HG02852 (cell line): Measurements from ENCODE around the gene LENG8.
"Not testable (repeated sequence)": the region's sequence is repeated elsewhere in the genome, so short reads cannot be mapped to it uniquely, and the experiment has no call there.

Experiments
- ATAC-seq: cut with Tn5 transposase; IDR thresholded peaks from one replicate; pipeline ENCODE4 v1.9.1; 2021; ENCODE audit warnings: mild to moderate bottlenecking, moderate library complexity; ENCODE audit not compliant: unreplicated experiment

LENG8 gene

DNA sequence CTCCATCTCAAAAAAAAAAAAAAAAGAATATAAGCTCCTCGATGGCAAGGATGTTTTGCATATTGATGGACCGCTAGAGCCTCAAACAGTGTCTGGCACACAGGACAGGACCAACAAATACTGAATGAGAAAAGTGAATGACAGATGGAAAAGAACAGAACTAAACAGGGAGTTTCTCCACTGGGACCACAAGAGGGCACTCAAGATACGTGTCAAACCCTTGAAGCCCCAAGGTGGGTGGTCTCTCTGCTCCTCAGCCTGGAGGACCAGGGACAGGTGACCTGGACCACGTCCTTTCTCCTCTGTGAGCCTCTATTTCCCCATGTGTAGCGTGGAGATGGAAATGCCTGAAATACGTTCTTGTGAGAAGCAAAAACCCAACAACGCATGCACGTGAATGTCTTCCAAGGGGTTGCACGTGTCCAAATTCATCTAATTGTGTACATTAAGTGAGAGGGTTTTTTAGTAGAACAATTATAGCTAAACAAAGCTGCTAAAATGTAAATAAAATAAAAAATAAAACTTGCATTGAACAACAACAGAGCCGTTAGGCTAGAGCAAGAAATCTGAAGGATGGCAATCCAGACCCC is 29.8 kb downstream of the LENG8 start:
- ATAC-seq = no peak

DNA sequence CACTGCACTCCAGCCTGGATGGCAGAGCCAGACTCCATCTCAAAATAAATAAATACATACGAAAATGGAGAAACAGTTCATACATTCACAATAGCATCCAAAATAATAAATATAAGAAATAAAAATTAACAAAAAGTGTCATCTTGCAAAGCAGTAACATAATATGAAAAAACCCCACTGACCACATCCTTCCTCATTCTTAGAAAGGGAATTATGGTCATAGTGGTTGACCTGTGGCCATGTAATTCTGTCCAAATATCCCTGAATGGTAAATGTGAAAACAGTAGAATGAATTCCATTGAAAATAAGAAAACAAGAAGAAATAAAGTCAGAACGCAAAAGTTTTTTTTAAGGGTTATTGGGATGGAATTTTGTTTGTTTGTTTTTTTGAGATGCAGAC is 31.1 kb downstream of the LENG8 start:
- no peak for ATAC-seq

DNA sequence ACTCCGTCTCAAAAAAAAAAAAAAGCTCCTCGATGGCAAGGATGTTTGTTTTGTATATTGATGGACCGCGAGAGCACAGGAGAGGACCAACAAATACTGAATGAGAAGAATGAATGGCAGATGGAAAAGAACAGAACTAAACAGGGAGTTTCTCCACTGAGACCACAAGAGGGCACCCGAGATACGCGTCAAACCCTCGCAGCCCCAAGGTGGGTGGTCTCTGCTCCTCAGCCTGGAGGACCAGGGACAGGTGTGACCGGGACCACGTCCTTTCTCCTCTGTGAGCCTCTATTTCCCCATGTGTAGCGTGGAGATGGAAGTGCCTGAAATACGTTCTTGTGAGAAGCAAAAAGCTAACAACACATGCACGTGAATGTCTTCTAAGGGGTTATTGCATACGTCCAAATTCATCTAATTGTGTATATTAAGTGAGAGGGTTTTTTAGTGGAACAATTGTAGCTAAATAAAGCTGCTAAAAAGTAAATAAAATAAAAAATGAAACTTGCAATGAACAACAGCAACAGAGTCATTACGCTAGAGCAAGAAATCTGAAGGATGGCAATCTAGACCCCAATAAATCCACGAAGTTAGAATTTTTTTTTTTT is 32.4 kb downstream of the LENG8 start:
- no peak for ATAC-seq

DNA sequence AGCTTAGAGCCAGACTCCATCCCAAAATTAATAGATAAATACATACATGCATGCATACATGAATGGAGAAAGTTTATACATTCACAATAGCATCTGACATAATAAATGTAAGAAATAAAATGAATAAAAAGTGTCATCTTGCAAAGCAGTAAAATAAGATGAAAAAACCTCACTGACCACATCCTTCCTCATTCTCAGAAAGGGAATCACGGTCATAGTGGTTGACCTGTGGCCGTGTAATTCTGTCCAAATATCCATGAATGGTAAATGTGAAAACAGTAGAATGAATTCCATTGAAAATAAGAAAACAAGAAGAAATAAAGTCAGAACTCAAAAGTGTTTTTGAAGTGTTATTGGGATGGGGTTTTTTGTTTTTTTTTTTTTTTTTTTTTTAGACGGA is 33.9 kb downstream of the LENG8 start:
- ATAC-seq = no peak

DNA sequence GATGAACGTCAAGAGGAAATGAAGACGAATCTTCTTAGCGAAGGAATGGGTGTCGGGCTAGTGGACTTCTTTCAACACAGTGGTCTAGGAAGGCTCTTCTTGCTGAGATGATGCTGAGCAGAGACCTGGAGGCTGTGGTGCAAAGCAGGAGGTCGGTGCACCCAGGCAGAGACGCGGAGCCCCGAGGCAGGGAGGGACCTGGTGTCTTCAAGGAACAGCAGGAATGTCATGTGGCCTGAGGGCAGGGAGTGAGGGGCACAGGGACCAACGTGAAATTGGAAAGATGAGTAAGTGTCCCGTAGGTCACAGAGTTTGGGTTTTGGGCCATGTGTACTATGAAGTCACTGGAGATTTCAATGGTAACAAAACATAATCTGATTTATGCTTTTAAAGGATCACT is 35.5 kb downstream of the LENG8 start:
- ATAC-seq = no peak

DNA sequence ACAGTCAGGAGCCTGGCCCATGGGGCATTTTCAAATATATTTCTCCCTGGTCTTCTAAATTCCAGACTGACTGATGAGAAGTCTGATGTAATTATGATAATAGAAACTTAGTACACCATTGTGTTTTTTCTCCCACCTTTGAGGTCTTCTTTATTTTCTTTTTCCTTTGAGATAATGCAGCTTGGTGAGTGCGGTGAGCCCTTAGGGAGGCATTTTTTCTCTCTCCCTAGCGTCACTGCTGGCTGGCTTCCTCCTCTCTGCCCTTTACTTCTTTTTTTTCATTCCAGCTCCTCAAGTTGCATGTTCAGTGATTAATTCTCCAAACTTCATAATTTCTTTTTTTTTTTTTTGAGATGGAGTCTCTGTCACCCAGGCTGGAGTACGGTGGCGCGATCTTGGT is 36.9 kb downstream of the LENG8 start:
- ATAC-seq = no peak

DNA sequence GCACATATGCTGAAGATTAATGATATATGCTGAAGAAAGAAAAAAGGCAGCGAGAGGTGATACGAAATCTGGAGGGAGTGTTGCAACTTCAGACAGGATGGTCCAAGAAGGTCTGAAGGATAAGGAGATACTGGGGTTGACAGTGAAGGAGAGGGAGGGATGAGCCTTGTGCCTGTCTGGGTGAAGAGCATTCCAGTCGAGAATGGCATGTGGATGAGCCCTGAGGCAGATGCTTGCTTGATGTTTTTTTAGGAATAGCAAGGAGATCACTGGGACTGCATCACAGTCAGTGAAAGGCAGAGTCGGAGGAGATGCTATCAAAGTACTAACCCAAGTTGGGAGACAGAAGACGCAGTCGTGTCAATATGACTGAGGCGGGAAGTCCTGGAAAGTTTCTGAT is 40.3 kb downstream of the LENG8 start:
- no peak for ATAC-seq

DNA sequence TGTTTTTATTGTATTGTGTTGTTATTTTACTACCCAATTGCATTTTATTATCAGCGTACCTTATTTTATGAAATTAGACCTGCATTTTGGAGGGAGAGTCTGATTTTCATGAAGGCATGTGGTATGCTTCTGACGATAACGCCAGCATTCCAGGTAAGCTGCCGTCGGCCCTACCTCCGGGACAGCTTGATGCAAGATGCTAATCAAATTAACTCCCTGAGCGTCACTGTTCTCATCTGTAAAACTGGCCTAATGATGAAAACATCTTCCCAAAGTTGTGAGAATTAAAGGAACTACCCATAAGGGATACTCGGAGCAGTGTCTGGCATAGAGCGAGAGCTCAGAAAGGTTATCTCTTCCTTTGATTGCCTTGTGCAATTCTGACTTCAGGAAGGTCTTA is 40.8 kb downstream of the LENG8 start:
- ATAC-seq = no peak

DNA sequence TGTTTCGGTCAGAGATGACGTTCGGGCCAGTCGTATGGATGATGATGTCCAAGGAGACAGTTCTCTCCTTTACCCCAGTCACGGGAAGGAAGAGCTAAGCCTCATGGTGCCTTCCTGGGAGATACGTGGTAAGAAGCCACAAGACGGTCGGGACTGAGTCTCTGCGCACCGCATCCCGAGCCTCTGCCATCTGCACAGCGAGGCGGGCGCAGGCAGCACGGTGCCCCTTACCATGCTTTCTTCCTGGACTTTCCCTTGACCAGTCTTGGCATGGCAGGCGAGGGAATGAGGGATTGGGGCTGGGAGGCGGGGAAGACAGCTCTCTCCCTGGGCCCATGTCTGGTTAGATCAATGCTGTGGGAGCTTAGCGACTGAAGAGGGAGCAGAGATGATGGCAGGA is 43.6 kb downstream of the LENG8 start:
- ATAC-seq = no peak

DNA sequence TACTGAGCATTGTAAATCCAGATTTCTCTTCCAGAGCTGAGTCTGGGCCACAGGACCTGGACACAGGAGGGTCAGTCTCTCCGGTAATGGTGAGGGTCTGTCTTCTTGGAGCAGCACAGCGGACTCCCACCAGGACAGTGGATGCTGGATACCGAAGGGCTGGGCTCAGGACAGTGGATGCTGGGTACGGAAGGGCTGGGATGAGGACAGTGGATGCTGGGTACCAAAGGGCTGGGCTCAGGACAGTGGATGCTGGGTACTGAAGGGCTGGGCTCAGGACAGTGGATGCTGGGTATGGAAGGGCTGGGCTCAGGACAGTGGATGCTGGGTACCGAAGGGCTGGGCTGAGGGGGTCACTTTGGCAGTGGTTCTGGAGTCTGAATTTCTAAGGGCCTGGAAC is 44.1 kb downstream of the LENG8 start:
- not testable (repeated sequence) for ATAC-seq

DNA sequence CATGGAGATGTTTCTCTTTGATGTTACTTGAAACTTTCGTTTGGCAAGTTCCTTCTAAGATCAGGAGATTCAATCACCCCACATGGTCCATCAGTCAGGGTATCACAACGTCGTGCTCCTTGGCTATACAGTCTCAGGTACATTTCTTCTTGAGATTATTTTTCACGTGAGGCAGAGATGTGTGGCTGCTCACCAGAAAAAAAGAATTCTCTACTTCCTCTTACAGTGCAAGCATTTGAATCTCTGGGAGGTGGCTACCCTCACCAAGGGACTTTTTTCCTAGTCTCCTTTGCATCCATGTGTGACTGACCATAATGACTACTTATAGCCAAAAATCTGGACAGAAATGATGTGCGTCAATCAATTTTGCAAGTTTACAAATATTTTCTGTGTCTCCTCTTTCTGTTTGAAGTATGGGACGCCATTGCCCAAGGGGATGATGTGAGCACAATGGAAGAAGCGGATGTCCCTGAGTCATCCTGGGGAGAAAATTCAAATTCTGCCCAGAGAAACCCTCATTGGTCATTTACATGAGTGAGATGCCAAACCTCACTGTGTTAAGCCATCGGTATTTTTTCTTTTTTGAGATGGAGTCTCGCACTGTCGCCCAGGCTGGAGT is 45.1 kb downstream of the LENG8 start:
- no peak for ATAC-seq

DNA sequence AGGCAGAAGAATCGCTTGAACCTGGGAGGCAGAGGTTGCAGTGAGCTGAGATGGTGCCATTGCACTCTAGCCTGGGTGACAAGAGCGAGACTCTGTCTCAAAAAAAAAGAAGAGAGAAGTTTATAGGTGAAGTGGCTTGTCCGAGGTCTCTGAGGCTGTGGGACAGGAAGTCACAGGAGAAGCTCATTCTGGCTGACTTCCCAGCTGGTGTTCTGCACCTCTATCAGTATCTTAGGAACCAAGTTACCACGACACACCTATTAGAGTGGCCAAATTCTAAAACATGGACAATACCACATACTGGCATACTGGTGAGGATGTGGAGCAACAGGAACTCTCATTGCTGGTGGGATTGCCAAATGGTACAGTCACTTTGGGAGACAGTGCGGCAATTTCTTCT is 46.3 kb downstream of the LENG8 start:
- ATAC-seq = not testable (repeated sequence)

DNA sequence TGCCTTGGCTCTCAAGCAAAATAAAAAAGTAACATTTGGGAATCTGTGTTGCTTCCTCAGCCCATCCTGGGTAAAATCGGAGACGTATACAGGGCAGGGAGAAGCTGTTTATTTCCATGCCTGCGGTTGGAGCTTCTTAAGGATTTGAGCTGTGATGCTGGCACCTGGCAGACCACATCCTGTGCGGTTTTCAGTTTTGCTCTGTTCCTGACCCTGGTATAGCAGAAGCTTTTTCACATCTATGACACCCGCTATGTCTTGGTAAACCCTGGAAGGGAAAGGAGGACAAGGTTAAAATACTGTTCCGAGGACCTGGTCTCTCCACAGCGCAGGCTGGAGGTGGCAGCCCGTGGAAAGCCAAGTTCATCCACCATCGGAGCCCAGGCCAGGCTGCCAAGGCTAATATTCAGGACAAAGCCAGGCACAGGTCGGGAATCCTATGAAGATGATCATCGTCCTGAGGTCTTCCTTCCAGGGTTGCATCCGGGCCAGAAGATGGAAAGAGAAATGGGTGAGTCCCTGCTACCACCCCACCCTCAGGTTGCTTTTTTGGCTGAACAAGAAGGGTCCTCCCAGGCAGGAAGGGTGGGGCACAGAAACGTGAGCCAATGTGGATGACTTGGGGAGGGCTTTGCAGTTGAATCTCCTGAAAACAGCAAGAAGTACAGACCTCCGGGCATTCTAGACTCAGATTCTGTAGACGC is 48.9 kb downstream of the LENG8 start:
- ATAC-seq = not testable (repeated sequence)

DNA sequence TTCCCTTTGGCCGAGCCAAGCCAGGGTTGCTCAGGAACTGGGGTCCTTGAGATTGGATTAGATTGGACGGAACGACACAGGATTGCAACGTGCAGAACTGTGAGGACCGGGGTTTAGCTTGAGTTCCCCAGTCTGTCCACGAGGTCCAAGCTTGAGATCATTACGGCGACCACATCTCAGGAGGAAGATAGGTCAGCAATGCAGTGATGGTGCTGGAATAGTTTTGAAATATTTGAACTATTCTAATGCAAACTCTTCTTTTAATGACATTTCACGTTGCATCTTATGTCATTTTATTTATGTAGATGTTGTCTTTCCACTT is 49.4 kb downstream of the LENG8 start:
- ATAC-seq = not testable (repeated sequence)

DNA sequence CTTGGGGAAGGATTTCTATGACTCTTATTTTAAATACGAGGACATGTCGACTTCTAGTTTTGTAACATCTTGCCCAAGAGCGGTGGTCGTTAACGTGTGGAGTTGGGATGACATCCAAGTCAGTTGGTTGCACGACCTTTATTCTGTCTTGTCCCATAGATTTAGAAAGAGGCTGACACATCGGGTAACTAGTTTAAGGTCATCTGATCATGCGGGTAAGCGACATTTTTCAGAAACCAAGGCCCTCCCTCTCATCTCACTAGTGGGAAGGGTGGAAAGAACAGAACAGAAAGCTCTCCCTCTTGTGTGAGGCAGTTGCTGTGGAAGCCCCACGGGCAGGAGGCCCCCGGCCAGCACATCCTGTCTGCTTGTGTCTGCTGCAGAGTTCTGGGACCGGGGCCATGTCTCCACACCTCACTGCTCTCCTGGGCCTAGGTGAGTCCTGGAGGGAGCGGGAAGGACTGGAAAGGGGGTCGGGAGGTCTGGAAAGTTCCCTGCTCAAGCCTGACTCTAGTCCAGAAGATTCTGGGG is 53.6 kb downstream of the LENG8 start, which contains the start of gene LAIR2:
Gene LAIR2, plus strand, starts transcription at position 314 of the 531 bp plus-strand sequence. Its CDS starts 88 bp downstream, at position 402.
- ATAC-seq = no peak

DNA sequence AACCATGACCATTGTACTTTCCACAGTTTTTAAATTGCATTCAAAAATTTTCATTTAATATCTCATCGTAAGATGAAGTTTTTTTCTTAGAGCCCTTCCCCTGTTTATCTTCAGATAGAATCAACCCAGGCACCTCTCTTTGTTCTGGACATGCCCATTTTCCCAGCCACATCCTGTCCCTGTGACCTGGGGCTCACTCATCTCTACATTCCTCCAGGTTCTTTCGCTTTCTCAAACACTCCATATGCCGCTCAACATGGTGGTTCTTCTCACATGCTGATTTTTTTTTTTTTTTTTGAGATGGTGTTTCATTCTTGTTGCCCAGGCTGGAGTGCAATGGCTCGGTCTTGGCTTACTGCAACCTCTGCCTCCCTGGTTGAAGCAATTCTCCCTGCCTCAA is 56.5 kb downstream of the LENG8 start:
- not testable (repeated sequence) for ATAC-seq

DNA sequence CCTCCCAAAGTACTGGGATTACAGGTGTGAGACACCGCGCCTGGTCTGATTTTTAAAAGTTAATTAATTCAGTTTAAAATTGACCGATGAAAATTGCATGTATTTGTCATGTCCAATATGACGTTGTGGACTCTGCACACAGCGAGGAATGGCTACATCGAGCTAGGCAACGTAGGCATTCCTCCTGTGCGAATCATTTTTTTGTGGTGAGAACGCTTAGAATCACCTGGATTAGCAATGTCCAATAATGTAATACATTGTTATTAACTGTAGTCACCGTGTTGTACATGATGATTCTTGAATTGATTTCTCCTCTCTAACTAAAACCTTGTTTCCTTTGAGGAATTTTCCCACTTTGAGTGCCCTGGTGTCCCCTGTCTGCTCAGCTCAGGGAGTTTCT is 57.1 kb downstream of the LENG8 start:
- ATAC-seq = no peak

DNA sequence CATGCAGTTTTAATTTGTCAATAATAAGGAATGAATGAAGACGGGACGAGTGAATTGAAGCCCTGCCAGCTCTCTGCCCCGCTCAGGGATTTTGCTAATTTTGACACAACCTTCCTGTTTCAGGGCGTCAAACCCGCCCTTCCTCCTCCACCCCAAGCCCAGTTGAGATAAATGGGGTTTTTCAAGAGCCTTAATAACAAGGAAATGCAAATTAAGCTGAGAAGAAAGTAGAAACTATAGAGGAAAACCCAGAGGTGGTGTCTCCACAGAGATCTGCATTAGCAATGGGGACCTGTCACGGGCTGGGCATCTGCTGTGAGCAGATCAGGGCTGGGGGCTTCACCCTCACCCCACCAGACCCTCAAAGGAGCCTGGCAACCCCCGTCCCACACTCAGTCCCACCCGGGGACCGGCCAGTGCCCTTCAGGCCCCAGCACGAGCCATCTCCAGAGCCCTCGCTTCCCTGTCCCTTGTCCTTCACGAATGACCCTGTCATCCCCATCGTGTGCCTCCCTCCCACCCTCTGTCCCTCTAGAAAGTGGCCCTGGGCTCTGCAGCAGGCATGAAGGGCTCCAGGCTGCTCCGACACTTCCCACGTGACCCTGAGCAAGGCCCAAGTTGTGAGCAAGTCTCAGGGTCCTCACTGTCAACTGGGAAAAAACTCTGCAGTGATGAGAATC is 58.2 kb downstream of the LENG8 start:
- ATAC-seq = not testable (repeated sequence)

DNA sequence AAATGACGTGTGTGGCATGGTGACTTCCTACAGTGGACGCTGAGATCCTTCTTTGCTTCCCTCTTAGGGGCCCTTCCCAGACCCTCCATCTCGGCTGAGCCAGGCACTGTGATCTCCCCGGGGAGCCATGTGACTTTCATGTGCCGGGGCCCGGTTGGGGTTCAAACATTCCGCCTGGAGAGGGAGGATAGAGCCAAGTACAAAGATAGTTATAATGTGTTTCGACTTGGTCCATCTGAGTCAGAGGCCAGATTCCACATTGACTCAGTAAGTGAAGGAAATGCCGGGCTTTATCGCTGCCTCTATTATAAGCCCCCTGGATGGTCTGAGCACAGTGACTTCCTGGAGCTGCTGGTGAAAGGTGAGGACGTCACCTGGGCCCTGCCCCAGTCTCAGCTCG is 58.8 kb downstream of the LENG8 start:
- ATAC-seq = no peak

DNA sequence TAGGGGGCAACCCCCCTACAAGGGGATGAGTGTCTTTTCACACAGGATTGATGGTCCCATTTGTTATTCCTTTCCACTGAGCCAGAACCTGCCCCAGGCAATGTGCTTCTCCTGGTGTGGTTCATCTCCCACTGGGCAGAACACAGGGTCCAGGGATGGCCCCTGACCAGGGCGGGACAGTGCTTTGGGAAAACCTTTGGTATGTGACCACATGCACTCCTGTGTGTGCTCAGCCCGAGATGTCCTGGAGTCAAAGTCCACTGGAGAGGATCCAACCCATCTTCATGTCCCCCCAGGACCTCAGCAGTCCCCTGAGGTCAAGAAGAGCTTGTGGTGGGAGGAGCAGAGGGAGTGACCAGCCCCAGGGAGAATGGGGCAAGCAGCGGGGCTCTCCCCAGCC is 59.5 kb downstream of the LENG8 start:
- ATAC-seq = not testable (repeated sequence)
